ENCODE data around the gene METTL6.
"Not testable (repeated sequence)": the region's sequence is repeated elsewhere in the genome, so short reads cannot be mapped to it uniquely, and the experiment has no call there.

Gene METTL6

GRCh38 chr3:15450438-15451215, 23.3 kb upstream of the METTL6 start:
- no peak for DNase-seq

- DNase-seq = no peak
Measured at GRCh38 chr3:15449489-15450224, 22.3 kb upstream of the METTL6 start.

GRCh38 chr3:15443826-15444524, 16.6 kb upstream of the METTL6 start:
- DNase-seq = no peak

- no peak for DNase-seq
Measured at GRCh38 chr3:15440891-15441290, 13.5 kb upstream of the METTL6 start.

GRCh38 chr3:15439476-15439875, 12.1 kb upstream of the METTL6 start:
- no peak for DNase-seq

- DNase-seq = no peak
Measured at GRCh38 chr3:15438983-15439382, 11.6 kb upstream of the METTL6 start.

GRCh38 chr3:15436246-15436645, 8.9 kb upstream of the METTL6 start:
- DNase-seq = no peak

- no peak for DNase-seq
Measured at GRCh38 chr3:15434756-15435155, 7.4 kb upstream of the METTL6 start.

GRCh38 chr3:15433531-15433930, 6.2 kb upstream of the METTL6 start:
- no peak for DNase-seq

GRCh38 chr3:15431256-15431837, 4.0 kb upstream of the METTL6 start:
- no peak for DNase-seq

GRCh38 chr3:15430624-15431023, 3.3 kb upstream of the METTL6 start:
- DNase-seq = no peak

GRCh38 chr3:15429080-15429479, 1.7 kb upstream of the METTL6 start:
- no peak for DNase-seq

GRCh38 chr3:15428539-15428938, 1.2 kb upstream of the METTL6 start:
- peak; percentile 41 to 42 for DNase-seq

GRCh38 chr3:15427981-15428380, 637 bp upstream of the METTL6 start:
- DNase-seq = peak in 1 of 2 experiments; percentile 19

GRCh38 chr3:15426579-15427118, 695 bp downstream of the METTL6 start:
- DNase-seq = no peak

GRCh38 chr3:15420871-15421270, 6.5 kb downstream of the METTL6 start:
- no peak for DNase-seq

- DNase-seq = not testable (repeated sequence)
Measured at GRCh38 chr3:15410966-15411365, 16.4 kb downstream of the METTL6 start.

- no peak for DNase-seq
Measured at GRCh38 chr3:15409774-15410173, 17.6 kb downstream of the METTL6 start.

GRCh38 chr3:15409239-15409638, 18.1 kb downstream of the METTL6 start:
- DNase-seq = no peak

- DNase-seq = no peak
Measured at GRCh38 chr3:15405448-15406050, 21.8 kb downstream of the METTL6 start.

GRCh38 chr3:15404767-15405166, 22.6 kb downstream of the METTL6 start:
- DNase-seq = no peak

- no peak for DNase-seq
Measured at GRCh38 chr3:15403965-15404364, 23.4 kb downstream of the METTL6 start.

- DNase-seq = no peak
Measured at GRCh38 chr3:15403495-15403894, 23.8 kb downstream of the METTL6 start.

All from activated T-cell treated with anti-CD3 and anti-CD28 coated beads, Interleukin-2, amount 50 U/mL, for 48 hours (primary cell).